ENCODE data around the gene MYO10.
"Not testable (repeated sequence)": the region's sequence is repeated elsewhere in the genome, so short reads cannot be mapped to it uniquely, and the experiment has no call there.

Gene MYO10

DNA sequence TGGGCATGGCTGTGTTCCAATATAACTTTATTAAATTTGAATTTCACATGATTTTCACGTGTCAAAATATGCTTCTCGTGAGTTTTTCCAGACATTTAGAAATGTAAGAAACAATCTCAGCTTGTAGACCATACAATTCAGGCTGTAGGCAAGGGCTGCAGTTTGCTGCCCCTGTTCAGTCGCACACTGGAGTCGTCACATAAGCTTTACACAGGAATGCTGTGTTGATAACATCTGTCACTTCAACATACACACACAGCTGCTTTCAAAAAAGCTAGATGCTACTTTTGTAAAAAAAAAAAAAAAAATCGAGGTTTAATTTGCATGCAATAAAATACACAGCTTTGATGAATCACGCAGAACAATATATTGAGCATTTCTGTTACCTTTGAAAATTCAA, 77.9 kb downstream of the MYO10 start:
- no peak for DNase-seq

DNA sequence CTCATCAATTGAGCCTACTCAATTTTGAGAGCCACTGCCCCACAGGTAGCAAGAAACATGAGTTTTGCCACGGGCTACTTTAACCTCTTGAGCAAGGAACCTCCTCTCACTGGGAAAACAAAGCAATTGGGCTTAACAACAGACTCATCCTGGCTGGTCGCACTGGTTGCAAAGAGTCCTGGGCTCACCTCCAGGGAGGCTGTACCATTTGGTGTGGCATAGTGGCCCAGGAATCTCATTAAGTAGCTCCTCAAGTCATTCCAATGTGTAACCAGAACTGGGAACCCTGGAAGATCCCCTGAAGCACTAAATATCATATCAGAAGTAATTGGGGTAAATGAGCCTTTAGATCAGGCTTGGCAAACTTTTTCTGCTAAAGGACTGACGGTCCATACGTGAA, 78.5 kb downstream of the MYO10 start:
- no peak for DNase-seq

DNA sequence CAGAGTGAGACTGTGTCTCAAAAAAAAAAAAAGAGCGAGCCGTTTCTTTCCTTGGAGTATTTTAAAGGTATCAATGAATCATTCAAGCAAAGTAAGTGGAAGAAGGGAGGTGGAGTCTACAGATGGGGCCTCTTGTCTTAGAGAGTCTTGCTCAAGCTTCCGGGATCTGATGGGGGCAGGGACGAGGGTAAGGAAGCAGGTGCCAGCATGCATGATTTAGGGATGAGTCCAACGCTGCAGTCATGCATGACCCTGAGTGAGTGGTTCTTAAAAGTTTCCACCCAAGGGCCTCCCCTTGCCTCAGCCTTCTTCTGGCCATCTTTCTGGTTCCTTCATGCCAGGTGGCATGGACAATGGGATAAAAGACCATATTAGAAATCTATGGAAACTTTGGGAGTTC, 79.6 kb downstream of the MYO10 start:
- no peak for DNase-seq

DNA sequence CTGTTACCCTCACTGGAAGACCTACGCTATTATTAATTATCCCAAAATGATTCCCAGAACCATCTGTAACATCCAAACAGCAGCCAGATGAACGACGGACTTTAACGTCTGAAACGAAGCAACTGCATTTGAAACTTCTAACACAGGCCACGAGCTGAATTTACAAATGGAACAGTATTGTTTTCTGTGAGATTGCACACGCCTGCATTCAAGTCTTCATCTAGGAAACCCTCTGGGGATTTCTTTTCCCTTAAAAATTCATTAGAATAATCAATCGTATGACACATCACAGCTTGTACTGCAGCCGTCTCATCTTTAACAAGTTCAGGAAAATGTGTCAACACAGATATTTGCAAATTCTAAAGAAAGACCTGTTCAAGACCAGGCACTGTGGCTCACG, 80.2 kb downstream of the MYO10 start:
- no peak for DNase-seq

DNA sequence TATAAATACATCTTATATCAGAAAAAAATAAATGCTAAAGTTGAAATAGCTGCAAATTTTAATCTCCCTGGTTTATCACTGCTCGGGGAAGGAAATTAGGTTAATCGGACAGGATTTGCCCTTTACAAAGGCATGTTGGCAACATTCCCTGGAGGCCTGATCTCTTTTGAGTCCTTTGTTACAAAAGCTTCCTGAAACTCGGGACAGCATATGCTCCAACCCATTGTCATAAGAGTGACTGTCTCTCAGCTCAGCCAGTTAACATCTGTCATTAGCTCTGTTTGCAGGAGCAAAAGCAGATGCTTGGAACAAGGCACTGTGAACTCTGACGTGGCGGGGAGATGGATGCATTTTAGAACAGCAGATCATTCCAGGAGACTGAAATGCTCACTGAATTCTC, 80.6 kb downstream of the MYO10 start:
- DNase-seq, result no peak

DNA sequence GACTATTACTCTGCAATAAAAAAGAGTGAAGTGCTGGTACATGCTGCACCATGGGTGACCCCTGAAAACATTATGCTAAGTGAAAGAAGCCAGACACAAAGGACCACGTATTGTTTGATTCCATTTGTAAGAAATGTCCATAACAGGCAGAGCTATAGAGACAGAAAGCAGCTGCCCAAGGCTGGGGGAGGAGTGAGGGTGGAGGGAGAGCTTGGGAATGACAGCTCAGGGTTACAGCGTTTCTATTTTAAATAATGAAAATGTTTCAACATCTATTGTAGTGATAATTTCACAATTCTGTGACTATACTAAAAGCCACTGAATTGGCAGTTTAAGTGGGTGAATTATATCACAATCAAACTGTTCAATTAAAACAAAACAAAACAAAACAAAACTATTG, 81.7 kb downstream of the MYO10 start:
- DNase-seq, result no peak

DNA sequence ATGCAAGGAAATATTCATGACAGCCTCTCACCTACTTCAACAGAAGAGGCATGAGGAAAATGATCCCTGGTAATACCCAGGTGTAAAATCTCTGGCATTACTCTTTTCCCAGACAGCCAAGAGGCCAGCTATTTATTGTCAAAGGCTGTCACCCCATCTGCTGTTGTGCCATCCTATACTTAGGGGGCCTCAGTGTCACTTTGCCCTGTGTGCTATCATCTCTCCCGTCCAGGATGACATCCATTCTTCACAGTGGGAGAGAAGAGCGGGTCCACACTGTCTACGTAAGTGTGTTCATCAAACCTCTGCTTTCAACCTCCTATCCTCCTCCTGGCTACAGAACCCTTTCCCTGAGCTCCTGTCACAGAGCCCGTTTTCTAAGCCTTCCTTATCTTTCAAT, 82.6 kb downstream of the MYO10 start:
- no peak for DNase-seq

DNA sequence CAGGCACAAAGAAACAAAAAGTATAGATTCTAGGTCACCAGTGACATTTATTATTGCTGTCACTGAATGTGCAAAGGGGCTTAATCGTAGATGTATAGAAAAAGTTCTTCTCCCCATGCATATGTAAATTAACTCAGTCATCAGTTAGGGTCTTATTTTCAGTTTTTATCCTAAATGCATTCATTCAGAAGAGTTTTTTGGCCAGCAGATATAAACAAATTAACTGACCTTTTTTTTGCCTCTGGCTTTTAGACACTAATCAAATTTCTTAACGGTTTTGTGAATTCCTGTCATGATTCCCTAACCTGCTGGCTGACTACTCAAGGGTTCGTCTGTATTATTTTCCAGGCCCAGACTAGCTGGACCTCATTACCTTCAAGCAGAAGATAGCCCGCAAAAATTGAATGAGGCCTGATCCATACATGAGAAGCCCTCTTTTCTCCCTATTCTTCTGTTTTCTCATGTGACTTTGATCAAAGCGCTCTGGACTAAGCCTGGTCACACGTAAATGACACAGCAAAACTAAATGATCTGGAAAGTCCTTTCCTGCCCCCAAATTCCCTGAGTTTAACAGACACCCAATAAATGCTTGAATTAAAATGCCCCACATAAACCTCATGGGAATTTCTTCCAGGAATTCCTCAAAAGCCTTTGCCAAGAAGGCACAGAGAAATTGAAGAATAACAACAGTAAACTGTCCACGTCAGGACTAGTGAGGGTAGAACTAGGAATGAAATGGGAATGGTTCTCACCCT, 83.7 kb downstream of the MYO10 start:
- DNase-seq, result no peak

DNA sequence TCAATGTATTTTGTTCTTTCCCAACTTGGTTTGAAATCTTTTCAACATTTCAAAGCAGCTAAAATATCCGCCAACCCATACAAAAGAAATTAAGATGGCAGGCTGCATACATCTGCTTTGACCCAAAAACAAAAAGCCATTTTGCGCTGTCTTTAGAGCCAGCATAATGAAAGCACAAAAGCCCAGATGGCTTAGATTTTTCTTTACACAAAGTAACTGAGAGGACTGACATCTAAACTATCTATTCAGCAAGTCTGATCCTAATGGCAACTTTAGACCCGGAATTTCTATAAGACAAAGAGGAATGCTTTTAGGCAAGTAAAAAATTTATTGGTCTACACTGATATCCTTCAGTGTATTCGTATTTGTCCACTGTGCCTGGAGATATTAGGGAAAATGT, 86.3 kb downstream of the MYO10 start:
- DNase-seq, result no peak

DNA sequence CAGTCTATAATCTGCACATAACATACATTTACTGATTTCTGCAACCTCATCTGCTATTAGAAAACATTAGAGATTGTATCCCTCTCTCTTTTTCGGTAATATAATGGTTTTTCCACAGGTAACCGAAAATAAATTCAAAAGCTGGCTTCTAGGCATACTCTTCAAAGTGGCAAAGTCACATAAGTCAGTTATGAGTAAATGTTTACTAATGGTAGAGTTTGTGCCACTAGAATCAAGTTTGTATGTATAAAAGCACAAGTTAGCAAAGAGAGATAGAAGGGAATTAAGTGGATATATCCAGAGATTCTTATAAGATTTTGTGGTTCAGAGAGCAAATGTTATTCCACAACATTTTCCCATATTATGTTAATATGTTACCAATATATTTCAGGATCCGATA, 86.9 kb downstream of the MYO10 start:
- DNase-seq, result no peak

DNA sequence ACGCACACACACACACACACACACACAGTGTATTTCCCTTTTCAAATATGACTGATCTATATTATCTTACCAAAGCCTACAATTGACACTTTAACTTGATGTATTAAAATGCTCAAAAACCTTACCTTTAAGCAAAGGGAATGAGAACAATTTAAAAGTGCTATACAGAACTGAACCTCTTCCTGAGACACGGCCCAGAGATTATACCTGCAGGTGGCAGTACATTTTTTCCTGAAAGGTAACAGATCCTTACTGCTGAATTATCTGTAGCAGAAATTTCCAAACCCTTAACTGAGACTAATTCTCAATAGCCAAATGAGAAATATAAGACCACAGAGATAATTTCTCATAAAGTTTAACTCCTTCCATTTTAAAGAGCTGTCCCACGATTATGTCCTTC, 91.1 kb downstream of the MYO10 start:
- no peak for DNase-seq

DNA sequence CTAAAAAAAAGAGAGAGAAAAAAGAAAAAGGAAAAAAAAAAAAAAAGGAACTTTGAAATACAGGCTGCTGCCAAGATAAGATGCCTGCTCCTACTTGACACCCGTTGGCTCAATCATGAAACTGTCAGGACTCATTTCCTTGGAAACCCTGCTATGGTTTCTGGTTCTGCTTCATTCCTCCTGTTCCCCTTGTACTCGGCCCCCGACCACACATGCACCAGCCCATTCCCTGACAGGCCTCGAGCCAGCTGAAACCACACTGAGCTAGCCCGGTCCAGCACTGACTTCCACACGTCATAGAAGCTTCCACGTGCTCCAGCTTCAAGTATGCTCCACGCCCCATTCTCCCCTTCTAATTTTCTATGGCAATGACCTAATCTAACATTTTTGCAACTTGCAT, 93.2 kb downstream of the MYO10 start:
- no peak for DNase-seq

DNA sequence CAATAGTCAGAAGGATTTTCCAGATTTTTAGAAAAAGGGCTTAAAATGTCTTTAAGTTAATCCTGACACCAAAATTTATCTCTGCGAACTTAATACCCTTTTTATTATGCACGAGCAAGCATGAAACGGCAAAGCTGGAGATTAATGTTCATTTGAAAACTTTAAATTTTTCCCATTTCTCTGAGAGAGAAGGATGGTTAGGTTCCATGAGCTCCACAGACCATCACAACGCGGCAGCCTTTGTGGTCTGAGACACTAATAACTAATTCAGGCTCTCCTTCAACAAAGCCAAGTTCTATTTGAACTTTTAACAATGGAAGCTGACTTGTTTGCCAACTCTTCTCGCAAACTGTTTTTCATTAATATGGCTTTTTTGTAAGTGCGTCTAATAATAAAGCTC, 94.7 kb downstream of the MYO10 start:
- no peak for DNase-seq

DNA sequence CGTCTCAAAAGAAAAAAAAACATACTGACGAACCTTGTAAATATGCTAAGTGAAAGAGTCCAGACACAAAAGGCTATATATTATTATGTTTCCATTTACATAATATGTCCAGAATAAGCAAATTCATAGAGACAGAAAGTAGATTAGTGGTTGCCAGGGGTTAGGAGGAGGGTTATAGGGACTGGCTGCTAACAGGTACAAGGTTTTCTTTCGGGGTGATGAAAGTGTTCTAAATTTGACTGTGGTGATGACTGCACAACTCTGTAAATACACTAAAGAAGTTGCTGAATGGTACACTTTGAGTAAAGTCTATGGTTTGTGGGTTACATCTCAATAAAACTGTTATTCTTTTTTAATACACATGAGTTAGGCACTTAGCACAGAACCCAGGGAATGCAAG, 98.8 kb downstream of the MYO10 start:
- no peak for DNase-seq

DNA sequence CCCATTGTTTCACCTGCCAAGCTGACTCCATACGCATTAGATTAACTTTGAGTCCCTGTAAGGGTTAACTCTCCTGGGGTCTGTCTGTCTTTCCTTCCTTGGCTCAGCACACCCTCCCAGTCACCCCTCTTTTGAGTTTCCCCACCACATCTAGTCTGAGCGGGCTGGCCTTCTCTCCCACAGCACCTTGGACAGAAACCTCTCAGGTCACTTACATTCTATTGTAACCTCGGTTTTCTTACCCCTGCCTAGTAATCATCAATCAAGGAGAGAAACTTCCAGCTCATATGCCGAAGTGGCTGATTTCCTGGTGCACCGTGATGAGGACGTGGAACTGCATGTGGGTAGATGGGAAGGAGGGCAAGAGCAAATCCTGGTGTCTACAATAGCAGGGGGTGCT, 102.1 kb downstream of the MYO10 start:
- no peak for DNase-seq

DNA sequence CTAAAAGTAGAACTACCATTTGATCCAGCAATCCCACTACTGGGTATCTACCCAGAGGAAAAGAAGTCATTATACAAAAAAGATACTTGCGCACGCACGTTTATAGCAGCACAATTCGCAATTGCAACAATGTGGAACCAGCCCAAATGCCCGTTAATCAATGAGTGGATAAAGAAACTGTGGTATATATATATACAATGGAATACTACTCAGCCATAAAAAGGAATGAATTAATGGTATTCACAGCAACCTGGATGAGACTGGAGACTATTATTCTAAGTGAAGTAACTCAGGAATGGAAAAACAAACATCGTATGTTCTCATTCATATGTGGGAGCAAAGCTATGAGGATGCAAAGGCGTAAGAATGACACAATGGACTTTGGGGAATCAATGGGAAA, 104.8 kb downstream of the MYO10 start:
- not testable (repeated sequence) for DNase-seq

DNA sequence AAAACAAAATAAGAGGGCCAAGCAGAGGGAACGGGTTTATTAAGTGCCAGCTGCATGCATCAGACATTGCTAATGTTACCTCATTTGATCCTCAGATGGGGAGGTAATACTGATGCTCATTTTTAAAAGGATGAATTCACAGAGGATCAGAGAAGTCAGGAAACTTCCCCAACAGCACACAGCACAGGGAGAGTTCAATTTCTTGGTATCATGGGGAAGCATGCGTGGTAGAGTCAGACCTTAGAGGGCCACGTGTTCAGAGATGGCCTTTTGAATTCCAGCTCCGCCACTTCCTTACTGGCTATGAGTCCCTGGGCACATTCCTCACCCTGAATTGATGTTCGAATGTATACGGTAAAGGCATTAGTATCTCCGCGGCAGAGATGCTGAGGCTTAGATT, 108.3 kb downstream of the MYO10 start:
- DNase-seq, result no peak

DNA sequence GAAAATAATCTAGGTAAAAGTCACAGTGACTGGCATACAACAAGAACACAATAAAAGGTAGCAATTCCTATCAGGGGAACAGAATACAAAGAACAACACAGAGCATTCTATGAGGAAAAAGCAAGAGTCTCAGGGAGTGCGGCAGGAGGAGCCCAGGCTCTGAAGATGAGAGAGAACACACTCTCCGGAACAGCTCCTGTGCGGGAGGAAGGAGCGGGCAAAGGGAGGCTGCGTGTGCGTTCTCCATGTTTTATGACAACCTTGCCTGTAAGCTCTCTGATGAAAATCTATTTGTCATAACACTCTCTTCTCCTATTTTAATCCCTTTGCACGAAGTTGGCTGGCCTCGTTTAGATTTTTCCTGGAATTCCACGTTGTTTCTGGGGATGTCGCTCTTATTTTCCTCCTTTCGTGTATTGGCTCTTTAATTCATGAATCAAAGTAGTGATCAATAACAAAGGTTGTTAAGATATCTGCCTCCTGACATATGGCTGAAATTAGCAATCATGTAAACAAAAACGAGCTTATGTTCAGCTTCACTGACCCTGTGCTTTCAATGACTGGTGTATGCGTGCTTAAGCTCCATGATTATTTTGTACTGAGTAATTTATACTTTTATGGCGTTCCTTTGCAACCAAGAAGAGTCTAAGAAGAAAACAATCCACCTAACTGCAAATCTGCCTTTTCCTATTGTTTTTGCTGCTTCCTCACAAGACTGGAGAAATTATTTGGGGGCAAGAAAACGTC, 109.5 kb downstream of the MYO10 start:
- no peak for DNase-seq

DNA sequence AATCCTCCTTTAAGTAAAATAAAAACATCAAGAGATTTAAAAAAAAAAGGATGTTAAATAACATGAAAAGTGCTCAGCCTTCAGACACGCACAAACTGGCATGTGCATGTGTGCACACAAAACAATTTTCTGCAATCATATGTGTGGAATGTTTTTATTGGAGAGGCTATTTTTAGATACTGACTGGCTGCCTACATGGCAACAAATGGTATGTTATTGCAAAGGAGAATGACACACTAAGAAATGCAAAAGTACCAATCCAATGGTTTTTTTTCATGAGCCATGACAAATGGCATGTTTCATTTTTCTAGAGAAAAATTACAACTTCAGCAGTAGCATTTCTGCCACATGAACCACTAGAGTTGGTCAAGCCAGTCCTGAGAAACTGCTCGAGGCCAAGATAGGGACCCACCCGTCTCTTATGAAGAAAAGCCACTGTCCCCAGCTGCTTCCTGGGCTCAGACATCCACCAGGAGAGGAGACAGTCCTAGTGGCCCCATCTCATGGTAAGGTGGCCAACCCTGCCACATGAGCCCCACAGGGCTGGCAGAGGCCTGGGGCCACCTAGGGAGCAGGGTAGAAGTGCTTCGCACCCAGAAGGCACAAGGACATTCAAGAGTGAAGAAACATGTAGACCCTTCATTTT, 116.4 kb downstream of the MYO10 start:
- DNase-seq, result no peak

DNA sequence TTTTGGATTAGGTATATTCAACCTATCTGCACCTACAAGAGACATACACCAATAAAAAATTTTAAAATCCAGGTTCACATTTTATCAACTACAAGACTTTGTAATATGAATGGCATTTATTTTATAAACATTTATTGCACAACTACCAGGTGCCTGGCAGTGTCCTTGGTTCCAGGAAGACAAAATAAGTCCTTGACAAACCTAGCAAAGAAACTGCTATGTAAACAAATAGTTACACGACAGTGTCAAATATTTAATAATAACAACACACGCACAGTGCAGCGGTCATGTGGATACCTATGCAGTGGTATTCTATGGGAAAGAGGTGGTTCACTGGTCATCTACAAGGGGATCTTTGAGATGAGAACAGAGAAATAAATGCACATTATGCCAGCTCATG, 120.7 kb downstream of the MYO10 start:
- no peak for DNase-seq

DNA sequence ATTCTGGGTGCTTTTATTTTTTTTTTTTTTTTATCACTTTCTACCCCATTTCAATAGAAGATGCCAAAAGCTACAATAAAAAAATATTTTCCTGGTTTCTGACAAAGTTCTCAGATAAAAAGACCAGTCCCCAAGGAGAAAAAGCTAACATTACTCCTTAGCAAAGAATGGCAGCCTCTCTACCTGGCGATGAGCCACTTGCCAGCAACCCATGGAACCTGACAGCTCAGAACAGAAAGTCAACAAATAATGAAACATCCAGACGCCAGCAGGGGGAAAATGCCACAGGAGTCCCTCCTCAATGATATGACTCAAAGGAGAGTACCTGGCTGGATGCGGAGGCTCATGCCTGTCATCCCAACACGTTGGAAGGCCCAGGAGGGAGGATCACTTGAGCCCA, 123.2 kb downstream of the MYO10 start:
- DNase-seq, result no peak

DNA sequence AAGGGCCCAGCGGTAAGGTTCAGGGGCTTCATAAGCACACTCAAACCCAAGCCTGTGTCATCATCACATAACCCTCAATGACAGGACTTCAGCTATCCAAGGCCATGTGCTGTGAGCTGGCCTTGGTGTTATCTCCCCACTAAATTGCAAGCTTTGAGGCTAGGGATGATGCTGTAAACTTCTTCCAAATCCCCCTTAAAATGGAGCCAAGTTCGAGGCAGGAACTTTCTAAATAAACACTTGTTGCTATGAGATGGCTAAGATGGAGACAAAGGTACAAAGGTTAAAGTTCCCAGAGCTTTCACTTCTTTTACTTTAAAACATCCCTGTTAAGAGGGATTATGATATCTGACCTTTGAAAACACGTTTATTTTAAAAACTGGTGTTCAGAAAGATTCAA, 123.6 kb downstream of the MYO10 start:
- DNase-seq, result no peak

DNA sequence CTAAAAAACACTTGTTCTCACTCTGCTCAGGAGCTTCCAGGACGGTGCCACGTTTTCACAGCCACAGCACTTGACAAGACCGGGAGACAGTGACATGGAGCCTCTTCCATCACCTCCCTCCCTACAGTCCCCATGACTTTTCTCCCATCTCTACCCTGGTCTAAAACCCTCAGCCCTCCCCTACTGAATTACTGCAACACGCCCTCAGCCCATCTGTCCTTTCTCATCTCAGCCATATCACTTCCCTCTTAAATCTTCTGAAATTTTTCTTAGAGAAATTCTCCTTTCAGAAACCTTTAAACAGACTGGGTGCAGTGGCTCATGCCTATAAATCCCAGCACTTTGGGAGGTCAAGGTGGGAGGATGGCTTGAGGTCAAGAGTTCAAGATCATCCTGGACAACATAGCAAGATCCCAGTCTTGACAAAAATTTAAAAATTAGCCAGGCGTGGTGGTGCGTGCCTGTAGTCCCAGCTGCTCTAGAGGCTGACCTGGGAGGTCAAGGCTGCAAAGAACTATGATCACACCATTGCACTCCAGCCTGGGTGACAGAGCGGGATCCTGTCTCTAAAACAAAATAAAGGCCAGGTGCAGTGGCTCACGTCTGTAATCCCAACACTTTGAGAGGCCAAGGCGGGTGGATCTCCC, 125.8 kb downstream of the MYO10 start:
- no peak for DNase-seq

Data from effector CD8-positive, alpha-beta T cell (primary cell).